Epithelial cell of esophagus (primary cell): Measurements from ENCODE around the gene BLID.

Source experiments
- DNase-seq: peaks from one replicate; pipeline ENCODE4 v3.0.0; 2010; ENCODE audit warnings: low read depth
- H3K4me3 ChIP-seq: 2 replicates; pipeline ENCODE4 v1.5.1; 2011; ENCODE audit warnings: mild to moderate bottlenecking, low read length, control low read depth
- CTCF ChIP-seq: IDR thresholded peaks from 2 replicates; pipeline ENCODE4 v1.5.1; 2011; ENCODE audit warnings: low read depth, mild to moderate bottlenecking, low read length, control low read depth, inconsistent platforms; ENCODE audit not compliant: insufficient read depth; ENCODE audit errors: missing control alignments

The BLID gene

GRCh38 chr11:122101625-122102291, 14.3 kb downstream of the BLID start:
- DNase-seq: peak; percentile 78
- TF ChIP-seq CTCF: peak; percentile 61
- peak overlapping the region; percentile 72 for H3K4me3 ChIP-seq

- no peak for TF ChIP-seq CTCF
- H3K4me3 ChIP-seq: peak overlapping the region; percentile 72
- DNase-seq: peak; percentile 44
Measured at GRCh38 chr11:122100756-122101080, 15.3 kb downstream of the BLID start.

GRCh38 chr11:122100037-122100755, 15.8 kb downstream of the BLID start:
- H3K4me3 ChIP-seq: peak overlapping the region; percentile 72
- TF ChIP-seq CTCF: no peak
- DNase-seq: peak; percentile 53

GRCh38 chr11:122099374-122100036, 16.5 kb downstream of the BLID start:
- DNase-seq: peak; percentile 39
- TF ChIP-seq CTCF: no peak
- H3K4me3 ChIP-seq: peak overlapping the region; percentile 72

- peak overlapping the region; percentile 72 for H3K4me3 ChIP-seq
Measured at GRCh38 chr11:122098261-122098980, 17.6 kb downstream of the BLID start.

GRCh38 chr11:122097419-122098001, 18.5 kb downstream of the BLID start:
- peak overlapping the region; percentile 72 for H3K4me3 ChIP-seq
- TF ChIP-seq CTCF: no peak
- peak; percentile 73 for DNase-seq

More at GRCh38 chr11:122098261-122098980, 17.6 kb downstream of the BLID start:
- no peak for TF ChIP-seq CTCF
- peak; percentile 13 for DNase-seq
